Kidney capillary endothelial cell (primary cell): ENCODE data around the gene CD82.

Experiments
- DNase-seq: peaks from one replicate; pipeline ENCODE4 v3.0.0-alpha.2; 2018; ENCODE audit warnings: low spot score

CD82 gene

GRCh38 chr11:44617671-44618461 is 52.4 kb downstream of the CD82 start:
- no peak for DNase-seq

GRCh38 chr11:44618561-44619425 is 53.3 kb downstream of the CD82 start:
- no peak for DNase-seq

- DNase-seq, result no peak
Measured at GRCh38 chr11:44620328-44620725, 54.9 kb downstream of the CD82 start.

- peak; percentile 67 for DNase-seq
Measured at GRCh38 chr11:44621140-44621681, 55.7 kb downstream of the CD82 start.

GRCh38 chr11:44621784-44622183 is 56.3 kb downstream of the CD82 start:
- DNase-seq, result no peak

GRCh38 chr11:44622190-44622650 is 56.8 kb downstream of the CD82 start:
- no peak for DNase-seq

GRCh38 chr11:44622721-44623258 is 57.3 kb downstream of the CD82 start:
- no peak for DNase-seq

- peak; percentile 60 for DNase-seq
Measured at GRCh38 chr11:44623341-44623730, 57.9 kb downstream of the CD82 start.

- no peak for DNase-seq
Measured at GRCh38 chr11:44623731-44624491, 58.4 kb downstream of the CD82 start.

GRCh38 chr11:44624761-44625221 is 59.3 kb downstream of the CD82 start:
- no peak for DNase-seq

GRCh38 chr11:44625759-44626523 is 60.5 kb downstream of the CD82 start:
- no peak for DNase-seq

GRCh38 chr11:44626645-44627044 is 61.2 kb downstream of the CD82 start:
- no peak for DNase-seq

GRCh38 chr11:44627165-44627789 is 61.8 kb downstream of the CD82 start:
- no peak for DNase-seq

- no peak for DNase-seq
Measured at GRCh38 chr11:44627911-44628729, 62.7 kb downstream of the CD82 start.

GRCh38 chr11:44628730-44629700 is 63.6 kb downstream of the CD82 start:
- no peak for DNase-seq

GRCh38 chr11:44629732-44630345 is 64.4 kb downstream of the CD82 start:
- no peak for DNase-seq

- no peak for DNase-seq
Measured at GRCh38 chr11:44630511-44631210, 65.2 kb downstream of the CD82 start.
